Skeletal muscle tissue (tissue), 4 donors: ENCODE results near the gene PDLIM7. TPM values are rescaled to one million over a fixed set of nuclear protein-coding genes. Genes with fewer than 3 reads are reported as not detected.
A peak's percentile ranks its signal among the peaks of the same experiment; 100 is the strongest.

ENCODE experiments used
- H3K27ac ChIP-seq: one replicate; pipeline ENCODE4 v1.7.0; 2013; ENCODE audit warnings: mild to moderate bottlenecking, low read depth, low read length, inconsistent platforms
- H3K27me3 ChIP-seq, 3 donors: one replicate each; pipeline ENCODE4 v1.7.0; 2013; ENCODE audit warnings: low read length in 3 of 3; ENCODE audit not compliant: control insufficient read depth in 3 of 3, insufficient read depth in 3 of 3
- H3K36me3 ChIP-seq, 3 donors: one replicate each; pipeline ENCODE4 v1.7.0; 2013; ENCODE audit warnings: low read length in 3 of 3; ENCODE audit not compliant: control insufficient read depth in 3 of 3, insufficient read depth in 3 of 3
- H3K4me1 ChIP-seq, 3 donors: one replicate each; pipeline ENCODE4 v1.7.0; 2013; ENCODE audit warnings: low read length in 3 of 3, mild to moderate bottlenecking in 3 of 3; ENCODE audit not compliant: control insufficient read depth in 3 of 3, insufficient read depth in 3 of 3
- H3K4me3 ChIP-seq, 3 donors: one replicate each; pipeline ENCODE4 v1.7.0; 2013; ENCODE audit warnings: low read length in 3 of 3
- H3K9ac ChIP-seq, 3 donors: one replicate each; pipeline ENCODE4 v1.7.0; 2013; ENCODE audit warnings: low read length in 3 of 3, mild to moderate bottlenecking in 3 of 3, moderate library complexity in 2 of 3, low read depth in 1 of 3
- H3K9me3 ChIP-seq, 3 donors: one replicate each; pipeline ENCODE4 v1.7.0; 2013; ENCODE audit warnings: low read length in 3 of 3; ENCODE audit not compliant: control insufficient read depth in 3 of 3
- total RNA-seq: library from RNA; depleted of rRNA; stranded (reverse); fragments of >200 nt; gene quantifications from one replicate; pipeline ENCODE4 v1.2.3, GENCODE V29; 2014
- donor health status: Osteomylitis.

The PDLIM7 gene
- total RNA-seq, 1 donor from 2014 or later, result 44.9 TPM

DNA sequence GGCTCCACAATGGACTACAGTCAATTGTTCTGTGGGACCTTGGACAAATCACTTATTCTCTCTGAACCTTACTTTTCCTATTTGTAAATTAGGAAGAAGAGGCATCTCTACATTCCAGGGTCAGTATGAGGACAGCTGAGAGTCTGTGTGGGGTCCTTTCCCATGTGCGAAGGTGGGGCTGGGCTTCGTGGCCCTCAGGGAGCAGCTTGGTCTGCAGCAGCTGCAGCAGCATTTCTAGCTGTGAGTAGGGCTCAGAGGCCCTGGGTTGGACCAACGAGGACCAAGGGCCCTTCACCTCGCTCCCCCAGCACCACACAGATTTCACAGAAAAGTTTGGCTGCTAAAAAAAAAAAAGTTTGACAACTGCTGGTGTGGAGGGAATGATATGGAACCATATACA, 28.8 kb upstream of the PDLIM7 start:
- Histone ChIP-seq H3K27me3 (no peaks in the 10 kb centered on the region), H3K4me1 (peaks cover 22 to 65% (median 54%) of the 10 kb centered on the region in 3 donors), H3K9me3 (no peaks in the 10 kb centered on the region), H3K4me3 (no peak overlapping the region), H3K36me3 (peaks cover 73 to 81% (median 74%) of the 10 kb centered on the region in 3 donors), H3K27ac (peak overlapping the region; percentile 68), H3K9ac (peak overlapping the region in 2 of 3 donors; percentile 16 to 64)

DNA sequence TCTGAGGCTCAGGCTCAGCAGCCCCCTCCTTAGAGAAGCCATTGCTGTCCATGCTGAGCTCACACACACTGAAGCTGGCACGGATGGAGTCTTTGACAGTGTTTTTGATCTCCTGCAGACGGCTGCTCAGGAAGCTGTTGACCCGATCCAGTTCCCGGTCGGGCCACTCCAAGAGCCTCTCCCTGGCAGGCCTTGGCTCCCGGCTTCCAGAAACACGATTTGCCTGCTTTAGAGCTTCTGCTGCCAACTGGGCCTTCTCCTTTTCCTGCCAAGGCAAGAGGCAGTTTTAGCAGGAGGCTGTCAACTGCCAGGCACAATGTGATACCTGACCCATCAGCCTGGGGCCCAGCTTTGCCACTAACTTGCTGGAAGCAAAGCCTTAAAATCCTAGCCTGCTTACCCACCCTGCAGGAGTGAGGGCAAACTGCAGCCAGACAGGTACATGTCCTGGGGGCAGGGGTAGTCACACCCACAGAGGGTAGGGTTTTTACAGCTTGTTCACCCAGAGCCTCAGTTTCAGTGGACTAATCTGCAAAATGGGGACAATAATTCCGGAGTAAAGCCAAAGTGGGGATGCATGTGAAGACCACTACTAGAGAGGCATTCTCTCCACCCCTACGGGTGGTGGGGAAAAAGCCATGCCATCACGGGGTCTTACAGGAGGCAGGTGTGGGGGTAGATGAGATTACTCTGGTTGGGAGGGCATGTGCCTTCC, 27.7 kb upstream of the PDLIM7 start:
- peaks cover 72 to 81% (median 74%) of the 10 kb centered on the region in 3 donors for H3K36me3 ChIP-seq
- H3K9me3 ChIP-seq, result no peaks in the 10 kb centered on the region
- H3K4me3 ChIP-seq, result no peak overlapping the region
- H3K27ac ChIP-seq, result peak overlapping the region; percentile 68
- H3K4me1 ChIP-seq, result peaks cover 22 to 60% (median 47%) of the 10 kb centered on the region in 3 donors
- H3K9ac ChIP-seq, result peak overlapping the region; percentile 4 to 64 (median 59)
- no peaks in the 10 kb centered on the region for H3K27me3 ChIP-seq

DNA sequence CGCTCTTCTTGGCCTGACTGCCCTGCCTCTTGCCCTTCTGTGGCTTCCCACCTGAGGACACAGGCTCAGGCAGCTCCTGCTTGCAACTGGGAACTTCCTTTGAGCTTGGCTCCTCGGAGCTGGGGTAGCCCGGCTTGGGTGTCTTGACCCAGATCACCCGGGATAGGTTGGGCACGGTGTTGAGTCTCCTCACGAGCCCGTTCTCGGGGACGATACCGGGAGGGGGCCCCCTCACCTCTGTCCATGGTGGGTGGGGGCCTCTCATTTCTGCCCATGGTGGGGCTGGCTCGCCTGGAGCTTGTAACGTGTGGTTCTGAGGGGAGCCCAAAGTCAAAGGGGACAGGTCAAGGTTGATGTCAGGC, 27.1 kb upstream of the PDLIM7 start:
- Histone ChIP-seq H3K27me3 (no peaks in the 10 kb centered on the region), H3K27ac (peak overlapping the region; percentile 68)

DNA sequence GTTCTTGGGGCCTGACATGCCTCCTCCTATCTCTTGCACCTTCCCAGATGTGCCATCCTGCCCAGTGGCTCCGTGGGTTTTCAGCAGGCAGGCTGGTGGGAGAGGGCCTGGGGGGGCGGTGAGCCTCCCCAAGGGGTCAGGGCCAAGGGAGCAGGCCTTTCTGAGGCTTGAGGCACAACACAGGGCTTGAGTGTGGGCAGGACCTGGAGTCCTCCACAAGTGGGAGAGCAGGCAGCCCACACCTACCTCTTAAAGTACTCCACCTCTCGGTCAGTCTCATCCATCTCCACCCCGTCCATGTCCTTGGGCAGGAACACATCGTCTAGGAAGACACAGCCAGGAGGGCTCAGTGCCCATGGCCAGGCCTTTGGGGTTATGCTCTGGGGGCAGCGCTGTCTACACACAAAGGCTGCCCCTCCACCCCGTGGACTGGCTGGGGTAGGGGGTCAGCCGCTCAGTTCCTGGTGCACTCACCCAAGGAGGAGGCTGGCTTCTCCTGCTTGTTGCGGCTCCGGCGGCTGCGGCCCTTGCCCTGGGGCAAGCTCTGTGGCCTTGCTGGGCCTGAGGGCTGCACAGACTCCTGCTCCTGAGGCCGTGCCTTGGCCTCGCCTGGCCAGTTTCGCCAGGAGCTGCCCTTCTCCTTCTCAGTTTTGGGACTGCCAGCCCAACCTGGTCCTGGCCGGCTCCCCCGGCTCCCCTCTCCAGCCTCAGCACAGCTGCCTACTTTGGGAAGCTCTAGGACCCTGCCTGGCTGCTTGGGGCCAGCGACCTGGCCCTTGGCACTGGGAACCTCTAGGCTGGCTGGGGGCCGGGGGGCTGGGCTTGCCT, 26.5 kb upstream of the PDLIM7 start:
- peaks cover 23 to 69% (median 39%) of the 10 kb centered on the region in 3 donors for H3K4me1 ChIP-seq
- peak overlapping the region; percentile 4 to 59 (median 33) for H3K9ac ChIP-seq
- no peak overlapping the region for H3K4me3 ChIP-seq
- no peaks in the 10 kb centered on the region for H3K9me3 ChIP-seq
- peaks cover 72 to 79% (median 73%) of the 10 kb centered on the region in 3 donors for H3K36me3 ChIP-seq
- H3K27ac ChIP-seq, result peak overlapping the region; percentile 68
- H3K27me3 ChIP-seq, result no peaks in the 10 kb centered on the region

More for the DNA sequence above, 27.1 kb upstream of the PDLIM7 start:
- peaks cover 72 to 80% (median 74%) of the 10 kb centered on the region in 3 donors for H3K36me3 ChIP-seq
- no peak overlapping the region for H3K4me3 ChIP-seq
- peak overlapping the region; percentile 4 to 64 (median 59) for H3K9ac ChIP-seq
- H3K9me3 ChIP-seq, result no peaks in the 10 kb centered on the region
- peaks cover 22 to 63% (median 42%) of the 10 kb centered on the region in 3 donors for H3K4me1 ChIP-seq

DNA sequence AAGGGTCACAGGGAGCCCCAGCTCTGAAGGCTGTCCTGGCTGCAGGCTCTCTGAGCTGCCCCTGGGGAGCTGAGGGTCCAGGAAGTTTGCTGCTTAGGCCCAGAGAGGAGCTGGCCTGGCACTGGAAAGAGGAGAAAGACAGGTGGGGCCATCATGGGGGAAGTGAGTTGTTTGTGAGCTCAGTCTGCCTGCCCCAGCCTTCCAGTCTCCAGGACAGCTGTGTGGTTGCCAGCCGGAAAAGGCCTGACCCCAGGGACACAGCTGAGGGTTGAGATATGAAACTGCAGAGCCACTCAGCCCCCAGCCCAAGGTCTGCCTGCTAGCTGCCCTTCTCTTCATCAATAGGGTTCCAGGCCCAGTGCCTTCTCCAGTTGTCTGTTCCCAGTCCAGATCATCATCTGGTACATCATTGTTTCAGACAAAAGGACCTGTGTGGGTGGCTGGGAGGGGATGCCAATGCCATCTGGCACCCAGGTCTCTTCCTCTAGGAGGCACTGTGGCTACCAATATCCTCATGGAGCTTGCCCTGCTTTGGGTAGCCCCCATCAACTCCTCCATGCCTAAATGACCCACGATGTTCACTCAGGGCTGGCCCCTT, 23.6 kb upstream of the PDLIM7 start:
- no peaks in the 10 kb centered on the region for H3K9me3 ChIP-seq
- peaks cover 46 to 54% (median 52%) of the 10 kb centered on the region in 3 donors for H3K36me3 ChIP-seq
- no peak overlapping the region for H3K9ac ChIP-seq
- H3K27me3 ChIP-seq, result no peaks in the 10 kb centered on the region
- H3K4me1 ChIP-seq, result peaks cover 25 to 54% (median 26%) of the 10 kb centered on the region in 3 donors
- H3K27ac ChIP-seq, result no peak overlapping the region
- no peak overlapping the region for H3K4me3 ChIP-seq

DNA sequence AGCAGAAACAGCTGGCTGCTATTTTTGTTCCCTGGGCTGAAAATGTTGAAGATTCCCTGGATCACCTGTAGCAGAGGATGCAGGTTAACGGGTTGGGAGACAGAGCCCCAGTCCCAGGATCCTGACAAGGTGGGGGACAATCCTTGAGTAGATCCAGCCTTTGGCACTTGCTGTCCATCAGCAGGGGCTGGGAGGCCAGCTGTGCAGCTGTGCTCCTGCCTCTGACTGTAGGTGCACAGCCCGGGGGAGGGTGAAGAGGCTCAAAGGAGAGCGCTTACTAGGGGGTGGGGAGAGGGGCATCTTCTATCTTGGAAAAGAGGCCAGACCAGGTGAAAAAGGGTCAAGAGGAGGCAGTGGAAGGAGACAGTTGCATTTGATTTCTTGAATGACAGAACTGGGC, 22.9 kb upstream of the PDLIM7 start:
- Histone ChIP-seq H3K4me3 (no peak overlapping the region), H3K9me3 (no peaks in the 10 kb centered on the region), H3K27ac (no peak overlapping the region), H3K27me3 (no peaks in the 10 kb centered on the region), H3K4me1 (peaks cover 26 to 54% (median 26%) of the 10 kb centered on the region in 3 donors), H3K9ac (peak overlapping the region in 1 of 3 donors; percentile 3), H3K36me3 (peaks cover 46 to 54% (median 54%) of the 10 kb centered on the region in 3 donors)

DNA sequence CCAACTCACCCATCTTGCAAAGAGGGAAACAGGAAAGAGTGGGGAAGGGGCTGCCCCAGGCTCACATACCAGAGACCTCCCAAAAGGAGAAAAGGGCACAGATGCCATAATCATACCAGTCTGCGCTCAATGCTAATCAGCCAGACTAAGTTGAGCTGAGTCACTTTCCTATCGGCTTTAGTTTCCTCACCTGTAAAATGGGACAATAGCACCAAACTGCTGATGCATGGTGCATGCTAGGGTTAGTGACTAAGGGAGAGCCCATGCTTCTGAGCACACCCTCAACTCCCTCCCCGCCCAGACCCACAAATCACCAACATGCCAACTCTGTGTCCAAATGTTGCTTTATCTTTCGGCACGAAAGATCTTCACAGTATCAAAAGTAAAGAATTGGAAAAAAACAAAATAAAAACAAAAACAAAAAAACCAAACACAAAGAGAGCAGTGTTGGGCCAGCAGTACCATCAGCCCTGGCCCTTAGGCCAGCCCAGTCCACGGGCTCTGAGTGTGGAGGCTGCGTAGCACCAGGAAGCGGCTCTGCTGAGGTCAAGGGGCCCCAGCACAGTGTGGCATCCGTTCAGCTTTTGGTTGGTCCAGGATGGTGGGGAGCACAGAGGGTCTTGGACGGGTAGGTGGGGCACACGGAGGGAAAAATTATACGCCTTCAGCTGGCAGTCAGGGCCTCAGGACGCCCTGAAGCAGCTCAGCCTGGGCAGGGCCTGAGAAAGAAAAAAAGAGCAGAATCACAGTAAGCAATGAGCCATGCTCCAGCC, 22.2 kb upstream of the PDLIM7 start:
- H3K27ac ChIP-seq, result peak overlapping the region; percentile 5
- peaks cover 51 to 55% (median 55%) of the 10 kb centered on the region in 3 donors for H3K36me3 ChIP-seq
- peak overlapping the region in 1 of 3 donors; percentile 3 for H3K9ac ChIP-seq
- no peaks in the 10 kb centered on the region for H3K27me3 ChIP-seq
- H3K4me3 ChIP-seq, result no peak overlapping the region
- H3K4me1 ChIP-seq, result peaks cover 20 to 54% (median 25%) of the 10 kb centered on the region in 3 donors
- no peaks in the 10 kb centered on the region for H3K9me3 ChIP-seq

DNA sequence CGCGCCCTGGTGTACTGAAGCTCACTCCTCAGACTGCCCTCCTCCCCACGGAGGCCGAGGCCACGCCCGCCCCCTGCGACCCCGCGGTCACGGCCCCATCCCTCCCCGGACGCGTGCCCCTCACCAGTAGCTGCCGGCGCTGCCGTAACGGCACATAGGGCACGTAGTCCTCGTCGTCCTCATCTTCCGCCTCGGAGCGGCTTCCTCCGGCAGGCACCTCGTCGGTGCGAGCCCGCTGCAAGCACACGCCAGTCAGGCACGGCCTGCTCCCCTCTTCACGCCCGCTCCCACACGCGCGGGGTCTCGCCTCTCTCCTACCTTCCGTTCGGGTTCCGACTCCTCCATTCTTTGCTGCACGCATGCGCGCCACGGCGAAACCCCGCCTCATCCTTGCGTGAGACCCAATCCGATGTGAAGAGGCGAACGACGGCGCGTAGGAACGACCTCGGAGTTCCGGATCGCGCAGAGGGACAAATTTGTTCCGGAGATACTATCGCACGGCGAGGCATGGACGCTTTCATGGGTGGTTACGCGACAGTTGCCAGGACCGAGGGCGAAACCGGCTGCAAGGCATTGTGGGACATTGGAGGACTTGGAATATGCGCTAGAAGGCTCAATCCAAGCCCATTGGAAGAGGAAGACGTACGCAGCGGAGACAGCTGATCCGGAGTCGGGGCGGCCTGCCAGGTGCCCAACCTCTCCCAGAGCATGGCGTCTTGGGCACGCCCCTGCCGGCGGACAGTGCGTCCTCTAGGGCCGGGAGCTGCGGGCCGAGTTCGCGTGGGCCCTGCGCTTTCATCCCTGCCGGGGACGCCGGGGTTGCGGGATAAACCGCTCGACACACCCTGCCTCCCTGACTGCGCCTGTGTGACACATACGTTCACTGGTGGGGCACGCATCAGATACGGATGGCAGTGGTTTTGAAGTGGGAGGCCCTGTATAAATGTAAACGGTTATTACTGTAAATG, 19.5 kb upstream of the PDLIM7 start, which contains the start of gene DDX41:
DDX41 (minus strand) TSS at position 361 of the 968 bp plus-strand sequence; CDS start at position 345, 16 bp downstream.
- peak within 1 kb of the TSS; percentile 95 to 100 (median 99) for H3K4me3 ChIP-seq
- peak within 1 kb of the TSS; percentile 73 for H3K27ac ChIP-seq
- H3K27me3 ChIP-seq, result no peaks in the 10 kb centered on the region
- peak within 1 kb of the TSS; percentile 88 to 97 (median 94) for H3K9ac ChIP-seq
- H3K4me1 ChIP-seq, result peaks cover 11 to 46% (median 25%) of the 10 kb centered on the region in 3 donors
- H3K9me3 ChIP-seq, result no peaks in the 10 kb centered on the region
- peaks cover 65 to 69% (median 68%) of the 10 kb centered on the region in 3 donors for H3K36me3 ChIP-seq
